ENCODE results near the gene SART3.

The SART3 gene, protein sequence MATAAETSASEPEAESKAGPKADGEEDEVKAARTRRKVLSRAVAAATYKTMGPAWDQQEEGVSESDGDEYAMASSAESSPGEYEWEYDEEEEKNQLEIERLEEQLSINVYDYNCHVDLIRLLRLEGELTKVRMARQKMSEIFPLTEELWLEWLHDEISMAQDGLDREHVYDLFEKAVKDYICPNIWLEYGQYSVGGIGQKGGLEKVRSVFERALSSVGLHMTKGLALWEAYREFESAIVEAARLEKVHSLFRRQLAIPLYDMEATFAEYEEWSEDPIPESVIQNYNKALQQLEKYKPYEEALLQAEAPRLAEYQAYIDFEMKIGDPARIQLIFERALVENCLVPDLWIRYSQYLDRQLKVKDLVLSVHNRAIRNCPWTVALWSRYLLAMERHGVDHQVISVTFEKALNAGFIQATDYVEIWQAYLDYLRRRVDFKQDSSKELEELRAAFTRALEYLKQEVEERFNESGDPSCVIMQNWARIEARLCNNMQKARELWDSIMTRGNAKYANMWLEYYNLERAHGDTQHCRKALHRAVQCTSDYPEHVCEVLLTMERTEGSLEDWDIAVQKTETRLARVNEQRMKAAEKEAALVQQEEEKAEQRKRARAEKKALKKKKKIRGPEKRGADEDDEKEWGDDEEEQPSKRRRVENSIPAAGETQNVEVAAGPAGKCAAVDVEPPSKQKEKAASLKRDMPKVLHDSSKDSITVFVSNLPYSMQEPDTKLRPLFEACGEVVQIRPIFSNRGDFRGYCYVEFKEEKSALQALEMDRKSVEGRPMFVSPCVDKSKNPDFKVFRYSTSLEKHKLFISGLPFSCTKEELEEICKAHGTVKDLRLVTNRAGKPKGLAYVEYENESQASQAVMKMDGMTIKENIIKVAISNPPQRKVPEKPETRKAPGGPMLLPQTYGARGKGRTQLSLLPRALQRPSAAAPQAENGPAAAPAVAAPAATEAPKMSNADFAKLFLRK

GRCh38 chr12:108560752-108561719 lies at the start of gene SART3:
Gene SART3 (minus strand): TSS chr12:108561173. CDS start chr12:108561154, 19 bp downstream.
- peak; percentile 62 for DNase-seq (ENCODE audit: low read depth)

- no peak for DNase-seq (ENCODE audit: low read depth)
Measured at GRCh38 chr12:108610336-108610815, 49.4 kb upstream of the SART3 start.

DNA sequence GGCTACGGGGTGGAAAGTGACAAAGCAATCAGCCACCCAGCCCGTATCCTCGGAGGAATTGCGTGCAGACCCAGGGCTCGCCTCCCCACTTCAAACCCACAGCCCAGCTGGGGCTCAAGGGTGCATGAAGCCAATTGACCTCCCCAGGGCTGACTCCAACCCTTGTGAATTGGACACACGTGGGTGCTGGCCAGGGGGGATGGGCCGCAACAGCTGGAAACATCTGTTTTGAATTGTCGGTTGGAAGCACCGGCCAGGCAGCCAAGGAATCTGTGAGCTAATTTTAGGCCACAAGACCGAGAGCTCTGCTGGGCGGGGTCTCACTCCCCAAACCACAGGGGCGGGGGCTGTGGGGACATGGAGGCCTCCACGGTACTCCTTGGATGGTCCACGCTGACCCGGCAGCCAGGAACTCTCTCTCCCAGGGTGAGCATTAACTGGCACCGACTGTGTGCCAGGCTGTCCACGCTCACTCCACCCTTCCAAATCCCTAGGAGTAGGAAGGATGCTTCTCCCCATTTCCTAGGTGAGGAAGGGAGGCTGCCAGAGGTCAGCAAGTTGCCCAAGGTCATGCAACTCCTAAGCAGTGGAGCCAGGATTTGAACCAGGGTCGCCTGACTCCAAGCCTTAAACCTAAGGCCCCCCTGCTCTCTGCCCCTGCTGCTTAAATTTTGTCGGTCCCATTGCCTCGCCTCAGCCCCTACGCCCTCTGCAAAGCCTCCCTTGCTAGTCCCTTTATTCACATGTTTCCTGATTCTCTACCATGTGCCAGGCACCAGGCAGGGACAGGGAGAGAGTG lies 48.8 kb upstream of the SART3 start:
- DNase-seq (ENCODE audit: low read depth), result no peak

DNA sequence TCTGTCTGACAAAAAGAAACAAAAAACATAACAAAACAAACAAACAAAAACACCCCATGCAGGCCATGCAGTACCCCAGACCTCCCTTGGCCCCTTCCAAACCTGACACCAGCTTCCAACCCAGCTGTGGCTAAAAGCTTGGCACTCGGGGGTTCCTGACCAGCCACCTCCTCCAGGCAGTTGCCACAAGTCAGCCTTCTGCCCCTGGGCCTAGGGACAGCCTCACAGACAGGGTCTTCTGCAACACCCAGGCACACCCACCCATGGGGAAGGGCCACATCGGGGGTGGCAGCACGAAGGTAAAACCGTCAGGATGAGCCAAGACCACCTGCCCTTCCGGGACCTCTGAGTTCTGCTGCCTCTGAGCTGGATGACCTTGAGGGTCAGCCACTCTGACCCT lies 47.6 kb upstream of the SART3 start:
- no peak for DNase-seq (ENCODE audit: low read depth)

GRCh38 chr12:108607981-108608600 lies 47.1 kb upstream of the SART3 start:
- no peak for DNase-seq (ENCODE audit: low read depth)

- no peak for DNase-seq (ENCODE audit: low read depth)
Measured at GRCh38 chr12:108606492-108606891, 45.5 kb upstream of the SART3 start.

- DNase-seq (ENCODE audit: low read depth), result no peak
Measured at GRCh38 chr12:108605690-108606406, 44.9 kb upstream of the SART3 start.

- no peak for DNase-seq (ENCODE audit: low read depth)
Measured at GRCh38 chr12:108605000-108605689, 44.2 kb upstream of the SART3 start.

DNA sequence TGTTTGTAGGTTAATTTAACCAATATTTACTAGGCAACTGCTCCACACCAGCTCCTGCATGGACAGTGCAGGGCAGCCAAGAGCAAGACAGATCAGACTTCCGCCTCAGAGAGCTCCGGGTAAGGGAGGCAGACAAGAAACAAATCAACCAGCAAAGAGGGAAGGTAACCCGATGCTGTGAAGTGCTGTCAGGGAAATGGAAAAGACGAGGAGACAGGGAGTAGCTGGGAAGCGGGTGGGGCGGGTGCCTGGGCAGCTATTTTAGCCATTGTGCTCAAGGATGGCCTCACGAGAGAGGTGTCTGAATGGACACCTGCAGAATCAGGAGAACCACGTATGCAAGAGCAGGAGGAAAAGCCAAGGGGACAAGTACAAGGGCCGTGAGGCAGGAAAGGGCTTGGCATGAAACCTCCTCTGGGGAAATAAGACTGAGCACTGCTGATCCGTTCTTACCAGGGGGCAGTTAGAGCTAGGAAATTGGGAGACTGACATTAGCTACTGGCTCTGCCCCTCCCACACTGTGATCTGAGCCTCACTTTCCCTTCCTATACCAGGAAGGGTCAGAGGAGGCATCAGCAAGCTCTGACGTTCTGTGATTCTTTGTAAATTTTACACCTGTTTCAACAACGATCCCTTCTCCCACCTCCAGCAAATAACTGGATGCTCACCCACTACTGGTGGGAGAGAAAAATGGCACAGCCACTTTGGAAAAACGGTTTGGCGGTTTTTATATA lies 43.4 kb upstream of the SART3 start:
- DNase-seq (ENCODE audit: low read depth), result no peak

- DNase-seq (ENCODE audit: low read depth), result no peak
Measured at GRCh38 chr12:108603743-108604142, 42.8 kb upstream of the SART3 start.

GRCh38 chr12:108602976-108603704 lies 42.2 kb upstream of the SART3 start:
- DNase-seq (ENCODE audit: low read depth), result no peak

DNA sequence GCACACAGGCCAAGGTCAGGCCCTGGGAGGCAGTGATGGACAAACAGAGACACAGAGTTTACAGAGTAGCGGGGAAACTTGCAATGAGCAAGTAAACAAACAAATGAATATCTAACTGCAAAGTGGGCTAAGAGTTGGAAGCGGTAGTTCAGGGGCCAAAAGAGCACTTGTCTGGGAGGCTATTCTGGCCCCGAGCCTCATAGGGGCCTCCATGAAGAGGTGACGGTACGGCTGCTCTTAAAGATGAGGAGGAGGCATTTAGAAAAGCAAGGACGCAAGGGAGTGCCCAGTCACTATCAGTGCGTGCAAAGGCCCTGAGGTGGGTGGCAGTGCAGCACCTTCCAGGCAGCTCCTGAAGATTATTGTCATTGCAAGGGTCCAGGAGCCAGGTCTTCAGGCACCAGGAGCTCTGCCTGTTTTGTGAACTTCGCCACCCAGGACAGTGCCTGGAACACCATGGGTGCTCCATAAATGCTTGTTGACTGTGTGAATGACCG lies 41.3 kb upstream of the SART3 start:
- no peak for DNase-seq (ENCODE audit: low read depth)

DNA sequence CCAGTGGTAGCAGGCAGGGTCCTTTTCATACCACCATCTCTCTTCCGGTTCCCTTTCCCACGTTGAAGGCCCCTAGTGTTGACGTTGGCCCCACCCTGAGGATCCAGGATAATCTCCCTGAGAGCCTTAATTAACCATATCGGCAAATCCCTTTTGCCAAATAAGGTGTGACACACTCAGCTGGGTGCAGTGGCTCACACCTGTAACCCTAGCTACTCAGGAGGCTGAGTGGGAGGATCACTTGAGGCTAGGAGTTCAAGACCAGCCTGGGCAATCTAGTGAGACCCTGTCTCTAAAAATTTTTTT lies 39.7 kb upstream of the SART3 start:
- no peak for DNase-seq (ENCODE audit: low read depth)

DNA sequence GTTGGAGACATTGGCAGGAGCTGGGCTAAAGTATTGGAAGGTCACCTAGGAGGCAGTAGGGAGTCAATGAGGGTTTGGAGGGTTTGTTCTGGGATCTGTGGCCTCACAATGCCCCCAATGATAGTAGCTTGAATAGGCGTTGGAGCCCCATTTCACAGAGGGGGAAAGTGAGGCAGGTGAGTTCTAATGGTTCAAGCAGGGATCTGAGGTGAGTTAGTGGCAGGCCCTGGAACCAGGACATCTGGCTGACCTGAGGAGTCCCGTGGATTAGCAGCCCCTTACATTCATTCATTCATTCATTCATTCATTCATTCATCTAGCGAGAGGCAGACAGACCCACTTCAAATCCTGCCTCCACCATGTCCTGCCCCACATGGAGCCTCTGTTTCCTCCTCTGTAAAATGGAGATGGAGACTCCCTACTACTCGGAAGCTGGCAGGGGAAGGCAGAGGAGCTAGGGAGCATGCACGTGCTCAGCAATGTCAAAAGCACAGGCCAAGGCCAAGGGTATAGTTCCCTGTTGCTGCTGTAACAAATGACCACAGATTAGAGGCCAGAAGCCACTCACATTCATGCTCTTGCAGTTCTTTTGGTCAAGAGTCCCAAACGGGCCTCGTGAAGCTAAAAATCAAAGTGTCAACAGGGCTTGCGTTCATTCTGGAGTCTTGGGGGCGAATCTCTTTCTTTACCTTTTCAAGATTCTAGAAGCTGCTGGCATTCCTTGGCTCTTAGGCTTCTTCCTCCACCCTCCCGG lies 39.2 kb upstream of the SART3 start:
- no peak for DNase-seq (ENCODE audit: low read depth)

DNA sequence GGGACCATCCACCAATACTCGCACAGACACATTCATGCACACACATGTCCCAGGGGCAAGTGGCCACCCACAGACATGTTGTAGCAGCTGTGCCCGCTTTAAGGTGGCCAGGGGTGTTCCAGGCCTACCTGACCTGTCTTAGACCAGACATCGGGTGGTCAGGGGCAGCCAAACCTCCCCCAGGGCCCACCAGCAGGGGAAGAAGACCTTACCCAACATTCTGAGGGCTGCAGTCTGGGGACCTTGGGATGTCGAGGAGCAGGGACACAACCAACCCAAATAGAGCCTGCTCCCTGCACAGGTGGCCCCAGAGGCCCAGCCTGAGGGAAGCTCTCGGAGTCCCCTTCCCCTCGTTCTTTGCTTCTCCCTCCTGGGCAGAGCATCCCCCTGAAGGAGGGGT lies 38.6 kb upstream of the SART3 start:
- DNase-seq (ENCODE audit: low read depth), result no peak

- no peak for DNase-seq (ENCODE audit: low read depth)
Measured at GRCh38 chr12:108598553-108599250, 37.7 kb upstream of the SART3 start.
